SK-N-SH (cell line): Measurements from ENCODE around the gene FBN2. TPM values are rescaled to one million over a fixed set of nuclear protein-coding genes. Genes with fewer than 3 reads are reported as not detected.
A peak's percentile ranks its signal among the peaks of the same experiment; 100 is the strongest.

Experiments
- CTCF ChIA-PET: fragments of 300-600, 350-600 bp; formaldehyde crosslinking; extraction: SDS; loops from one replicate; lab custom pipeline; 2021; lab: Yijun Ruan, JAX
- POLR2A ChIA-PET: fragments of 350-600 bp; sonication (Branson Sonifier 250); formaldehyde crosslinking; extraction: SDS; loops from one replicate; lab custom pipeline; 2020; ENCODE audit warnings: antibody characterized with exemption, inconsistent platforms; lab: Yijun Ruan, JAX
- DNase-seq: peaks from one replicate; pipeline ENCODE4 v3.0.0; 2012
- H2AFZ ChIP-seq: fragments of 200-600 bp; sonication (generic); 2 replicates; pipeline ENCODE4 v1.8.1; 2016; ENCODE audit warnings: antibody characterized with exemption, mild to moderate bottlenecking, low read depth
- H3F3A ChIP-seq: fragments of 200-600 bp; sonication (generic); replicated peaks from 2 replicates; pipeline ENCODE3; 2016; ENCODE audit warnings: antibody characterized with exemption, mild to moderate bottlenecking; ENCODE audit not compliant: insufficient read depth
- H3K27ac ChIP-seq, 2 experiments: fragments of 200-500 bp in 1 of 2; fragments of 200-600 bp in 1 of 2; sonication (Bioruptor generic) in 1 of 2; sonication (generic), shearing (Covaris generic) in 1 of 2; 2 replicates each; pipeline versions ENCODE4 v1.5.1 to v1.6.1; 2014 to 2016; ENCODE audit warnings: low read depth in 2 of 2, inconsistent platforms in 1 of 2, low read length in 1 of 2, mild to moderate bottlenecking in 1 of 2, mixed read lengths in 1 of 2
- H3K27me3 ChIP-seq: fragments of 200-600 bp; sonication (generic), shearing (Covaris generic); 2 replicates; pipeline ENCODE4 v1.6.1; 2016; ENCODE audit warnings: mixed run types; ENCODE audit not compliant: insufficient read depth
- H3K36me3 ChIP-seq, 2 experiments: fragments of 200-500 bp in 1 of 2; fragments of 200-600 bp in 1 of 2; sonication (Bioruptor generic) in 1 of 2; sonication (generic) in 1 of 2; replicated peaks in 1 of 2; 2 replicates each; pipeline versions ENCODE3 to v1.5.1; 2014 to 2016; ENCODE audit warnings: low read length in 1 of 2, mild to moderate bottlenecking in 1 of 2; ENCODE audit not compliant: insufficient read depth in 2 of 2, control insufficient read depth in 1 of 2
- H3K4me1 ChIP-seq, 2 experiments: fragments of 200-500 bp in 1 of 2; fragments of 200-600 bp in 1 of 2; sonication (Bioruptor generic) in 1 of 2; sonication (generic), shearing (Covaris generic) in 1 of 2; 2 replicates each; pipeline versions ENCODE4 v1.5.1 to v1.6.1; 2014 to 2016; ENCODE audit warnings: low read depth in 1 of 2, low read length in 1 of 2, mixed run types in 1 of 2; ENCODE audit not compliant: insufficient read depth in 2 of 2, control insufficient read depth in 1 of 2
- H3K4me2 ChIP-seq: fragments of 200-600 bp; sonication (generic), shearing (Covaris generic); 2 replicates; pipeline ENCODE4 v1.6.1; 2017; ENCODE audit warnings: mixed run types
- H3K4me3 ChIP-seq, 2 experiments: fragments of 200-500 bp in 1 of 2; fragments of 200-600 bp in 1 of 2; sonication (Bioruptor generic) in 1 of 2; sonication (generic), shearing (Covaris generic) in 1 of 2; 2 replicates each; pipeline versions ENCODE4 v1.5.1 to v1.8.1; 2014 to 2016; ENCODE audit warnings: low read depth in 2 of 2, inconsistent platforms in 1 of 2, low read length in 1 of 2, mild to moderate bottlenecking in 1 of 2, mixed read lengths in 1 of 2, moderate library complexity in 1 of 2
- H3K79me2 ChIP-seq: fragments of 200-600 bp; sonication (generic); 2 replicates; pipeline ENCODE4 v1.8.1; 2017; ENCODE audit warnings: mild to moderate bottlenecking; ENCODE audit not compliant: insufficient read depth
- H3K9ac ChIP-seq: fragments of 200-600 bp; sonication (generic); 2 replicates; pipeline ENCODE4 v1.6.1; 2017; ENCODE audit warnings: mixed run types
- H3K9me2 ChIP-seq: fragments of 200-600 bp; sonication (generic); 2 replicates; pipeline ENCODE4 v1.6.1; 2017; ENCODE audit warnings: mixed run types
- H3K9me3 ChIP-seq: fragments of 200-600 bp; sonication (generic); 2 replicates; pipeline ENCODE4 v1.6.1; 2017; ENCODE audit warnings: mixed run types, mild to moderate bottlenecking, moderate library complexity
- H4K20me1 ChIP-seq: fragments of 200-600 bp; sonication (generic); 2 replicates; pipeline ENCODE4 v1.6.1; 2017; ENCODE audit warnings: mild to moderate bottlenecking, mixed run types; ENCODE audit not compliant: insufficient read depth
- CHD2 ChIP-seq: fragments of 150-350 bp; IDR thresholded peaks from 2 replicates; pipeline ENCODE4 v1.6.1; 2018; ENCODE audit warnings: low read length; ENCODE audit not compliant: partially characterized antibody
- ELF1 ChIP-seq: IDR thresholded peaks from 2 replicates; pipeline ENCODE4 v1.4.0; 2012
- EP300 ChIP-seq, 2 experiments: IDR thresholded peaks; 2 replicates each; pipeline versions ENCODE4 v1.4.0 to v1.6.1; 2012; ENCODE audit warnings: borderline replicate concordance in 1 of 2, low read depth in 1 of 2, low read length in 1 of 2
- EZH2phosphoT487 ChIP-seq: fragments of 200-600 bp; sonication (generic); IDR thresholded peaks from 2 replicates; pipeline ENCODE4 v1.6.1; 2017; ENCODE audit warnings: low read depth, mixed run types, mild to moderate bottlenecking, antibody characterized with exemption, moderate library complexity, borderline replicate concordance
- GABPA ChIP-seq: IDR thresholded peaks from 2 replicates; pipeline ENCODE4 v1.4.0; 2012; ENCODE audit warnings: low read depth, mild to moderate bottlenecking
- GATA2 ChIP-seq: sonication (generic); formaldehyde crosslinking; IDR thresholded peaks from 2 replicates; pipeline ENCODE4 v1.5.0; 2020; ENCODE audit warnings: mild to moderate bottlenecking, missing genetic modification reagents
- JUND ChIP-seq: IDR thresholded peaks from 2 replicates; pipeline ENCODE4 v1.4.0; 2012
- MEF2A ChIP-seq: IDR thresholded peaks from 2 replicates; pipeline ENCODE4 v1.4.0; 2012; ENCODE audit warnings: low read depth, borderline replicate concordance
- MXI1 ChIP-seq: IDR thresholded peaks from 2 replicates; pipeline ENCODE4 v1.6.1; 2012; ENCODE audit warnings: mild to moderate bottlenecking, low read depth, low read length, improper control_type of control experiment
- NFIC ChIP-seq: IDR thresholded peaks from 2 replicates; pipeline ENCODE4 v1.4.0; 2012; ENCODE audit warnings: borderline replicate concordance
- NRF1 ChIP-seq: IDR thresholded peaks from 2 replicates; pipeline ENCODE4 v1.6.1; 2012; ENCODE audit warnings: low read depth, mild to moderate bottlenecking, low read length
- PBX3 ChIP-seq: IDR thresholded peaks from 2 replicates; pipeline ENCODE4; 2012
- RXRA ChIP-seq: IDR thresholded peaks from 2 replicates; pipeline ENCODE4 v1.4.0; 2012; ENCODE audit warnings: low read depth, mild to moderate bottlenecking, borderline replicate concordance
- TAF1 ChIP-seq: IDR thresholded peaks from 2 replicates; pipeline ENCODE4 v1.6.1; 2012; ENCODE audit warnings: low read depth, mild to moderate bottlenecking, low read length, moderate library complexity, borderline replicate concordance
- TCF12 ChIP-seq: IDR thresholded peaks from 2 replicates; pipeline ENCODE4 v1.4.0; 2012
- TEAD4 ChIP-seq: IDR thresholded peaks from 2 replicates; pipeline ENCODE4 v1.4.0; 2012; ENCODE audit warnings: mild to moderate bottlenecking, borderline replicate concordance; ENCODE audit not compliant: insufficient read depth
- YY1 ChIP-seq: IDR thresholded peaks from 2 replicates; pipeline ENCODE4 v1.4.0; 2012; ENCODE audit warnings: low read depth, mild to moderate bottlenecking
- WGBS: methylation state at CpG from one replicate; pipeline ENCODE4 v1.1.6; 2017; ENCODE audit warnings: low lambda C conversion rate; 5-methylcytosine and 5-hydroxymethylcytosine counted together
- polyA plus RNA-seq, 3 experiments: library from polyadenylated mRNA; depleted of rRNA; stranded (reverse); fragments of >200 nt; gene quantifications; 2 replicates each; pipeline ENCODE4 v1.2.3, GENCODE V29; 2012
- TF ChIP-seq, protein P1 (sequence below): fragments of 150-350 bp; IDR thresholded peaks from 2 replicates; pipeline ENCODE4 v1.6.1; 2017; ENCODE audit warnings: antibody characterized with exemption, low read length, low read depth, borderline replicate concordance

FBN2 gene
- polyA plus RNA-seq (2012; rRNA removed) = 2.2 and 5.0 TPM in 2 replicates
- polyA plus RNA-seq (2012; cell fraction: cytosol; rRNA removed) = 4.3 and 7.1 TPM in 2 replicates
- 4.5 and 5.6 TPM in 2 replicates for polyA plus RNA-seq (2012; cell fraction: nucleus; rRNA removed)

DNA sequence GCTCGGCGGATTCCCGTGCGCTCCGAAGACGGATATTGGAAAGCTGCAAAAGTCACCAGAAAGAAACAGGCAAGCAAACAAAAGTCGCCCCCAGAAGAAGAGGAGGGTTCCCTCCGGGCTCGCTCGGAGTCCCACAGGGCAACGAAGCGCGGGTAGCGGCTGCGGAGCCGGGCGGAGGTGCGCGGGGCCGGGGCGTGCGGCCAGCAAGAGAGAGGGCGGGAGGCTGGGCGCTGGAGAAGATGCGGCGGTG lies at the start of gene FBN2:
Gene FBN2 (minus strand): TSS at position 246 of the 250 bp plus-strand sequence. CDS start 642 bp downstream, outside the sequence.
- Histone ChIP-seq H3K27me3 (peaks cover 46% of the 10 kb centered on the region), H2AFZ (peak within 1 kb of the TSS; percentile 56), H3K9me3 (no peaks in the 10 kb centered on the region), H3F3A (no peaks in the 10 kb centered on the region), H4K20me1 (no peaks in the 10 kb centered on the region), H3K9me2 (no peaks in the 10 kb centered on the region), H3K79me2 (no peaks in the 10 kb centered on the region), H3K27ac (peak within 1 kb of the TSS in 1 of 2 experiments; percentile 34; a peak in 1 of 4 replicates), H3K36me3 (no peaks in the 10 kb centered on the region), H3K4me3 (peak within 1 kb of the TSS; percentile 45 to 54; a peak in 3 of 4 replicates), H3K4me1 (no peaks in the 10 kb centered on the region; a peak in 1 of 4 replicates), H3K4me2 (peak within 1 kb of the TSS; percentile 72), H3K9ac (no peak within 1 kb of the TSS)
- POLR2A ChIA-PET = no interaction called here
- DNase-seq = peak; percentile 17
- 15% methylated on average over 14 of the region's 26 CpGs for WGBS
- no peak for TF ChIP-seq TCF12
- TF ChIP-seq EZH2phosphoT487 = 0 out of 2 replicates have a peak, but pooled peaks have one; percentile 1
- CTCF ChIA-PET = interaction anchor here (1.2 kb wide), 1 partner anchor 137 kb away, joined by 3 read pairs; no protein-coding TSS in a partner anchor

DNA sequence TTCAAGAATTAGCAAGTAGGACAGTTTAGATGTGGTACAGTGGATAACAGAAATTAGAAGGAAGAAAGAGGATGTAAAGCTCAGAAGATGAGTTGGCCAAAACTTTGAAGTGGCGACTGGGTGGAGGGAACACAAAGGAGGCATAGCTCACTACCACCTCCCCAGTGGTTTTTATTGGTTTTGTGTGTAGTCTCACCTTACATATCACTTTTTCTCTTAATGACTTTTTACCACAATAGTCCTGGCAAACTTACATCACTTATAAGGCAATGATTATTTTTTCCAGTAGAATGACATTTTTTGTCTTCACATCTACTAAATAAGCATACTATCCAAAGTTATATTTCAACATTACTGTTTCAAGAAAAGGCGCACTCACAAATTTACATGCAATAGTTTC lies 49.2 kb upstream of the FBN2 start:
- Histone ChIP-seq H3K9me3 (no peaks in the 10 kb centered on the region), H3K4me2 (no peak overlapping the region), H3K4me3 (no peak overlapping the region), H2AFZ (no peak overlapping the region; the same call in 1 of the 2 replicates), H3K36me3 (no peaks in the 10 kb centered on the region), H3K4me1 (no peaks in the 10 kb centered on the region; a peak in 1 of 4 replicates), H3K9me2 (no peaks in the 10 kb centered on the region; the same call in 1 of the 2 replicates), H3F3A (no peaks in the 10 kb centered on the region), H3K9ac (no peak overlapping the region), H3K27ac (no peak overlapping the region), H3K27me3 (no peaks in the 10 kb centered on the region), H3K79me2 (no peaks in the 10 kb centered on the region), H4K20me1 (no peaks in the 10 kb centered on the region)
- CTCF ChIA-PET = no interaction called here
- no peak for DNase-seq
- 19% methylated on average over 2 of the region's 2 CpGs for WGBS
- POLR2A ChIA-PET = no interaction called here
- TF ChIP-seq YY1 (no peak), PBX3 (no peak), RXRA (no peak), ELF1 (no peak), JUND (no peak), MEF2A (no peak), CHD2 (no peak), TAF1 (no peak), TEAD4 (no peak), GATA2 (CRISPR knock-in tag) (no peak), EP300 (IDR thresholded peaks at IDR 0.05; ENCODE audit: borderline replicate concordance in 1 of 2, low read depth in 1 of 2, low read length in 1 of 2) (no peak), MXI1 (no peak), NRF1 (no peak), GABPA (no peak), NFIC (no peak)
- TF ChIP-seq, protein P1, sequence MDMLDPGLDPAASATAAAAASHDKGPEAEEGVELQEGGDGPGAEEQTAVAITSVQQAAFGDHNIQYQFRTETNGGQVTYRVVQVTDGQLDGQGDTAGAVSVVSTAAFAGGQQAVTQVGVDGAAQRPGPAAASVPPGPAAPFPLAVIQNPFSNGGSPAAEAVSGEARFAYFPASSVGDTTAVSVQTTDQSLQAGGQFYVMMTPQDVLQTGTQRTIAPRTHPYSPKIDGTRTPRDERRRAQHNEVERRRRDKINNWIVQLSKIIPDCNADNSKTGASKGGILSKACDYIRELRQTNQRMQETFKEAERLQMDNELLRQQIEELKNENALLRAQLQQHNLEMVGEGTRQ = no peak
